IMR-90 (cell line): ENCODE measurements around the gene TSPAN1. TPM values are rescaled to one million over a fixed set of nuclear protein-coding genes. Genes with fewer than 3 reads are reported as not detected.

ENCODE experiments used
- ATAC-seq: fragments of 200-7000 bp; cut with Tn5 transposase; 2 replicates; pipeline ENCODE4 v1.9.1; 2020; ENCODE audit warnings: low read depth, mild to moderate bottlenecking, moderate library complexity
- BruUV-seq: library from RNA; stranded (reverse); fragments of 400-500 nt; replicated peaks from 2 replicates; lab custom pipeline; 2021; lab: Mats Ljungman, UMichigan
- CTCF ChIA-PET: fragments of 300-600 bp; formaldehyde crosslinking; extraction: SDS; loops from one replicate; lab custom pipeline; 2021; ENCODE audit warnings: antibody characterized with exemption; lab: Yijun Ruan, JAX
- POLR2A ChIA-PET: fragments of 300-600 bp; sonication (Branson Sonifier 250); formaldehyde crosslinking; loops from one replicate; lab custom pipeline; 2022; ENCODE audit warnings: antibody characterized with exemption; ENCODE audit not compliant: unreplicated experiment; lab: Charles Lee
- DNase-seq: peaks from one replicate; pipeline ENCODE4 v3.0.0; 2013
- H2AFZ ChIP-seq: replicated peaks from 2 replicates; pipeline ENCODE3; 2013; ENCODE audit warnings: low read length, mild to moderate bottlenecking; ENCODE audit not compliant: poor library complexity
- H2AK5ac ChIP-seq: 2 replicates; pipeline ENCODE4 v1.6.1; 2013; ENCODE audit warnings: low read depth, low read length, inconsistent platforms
- H2AK9ac ChIP-seq: replicated peaks from 2 replicates; pipeline ENCODE3; 2013; ENCODE audit warnings: mild to moderate bottlenecking, low read depth, low read length, moderate library complexity; ENCODE audit not compliant: poor library complexity
- H2BK120ac ChIP-seq: 2 replicates; pipeline ENCODE4 v1.6.1; 2013; ENCODE audit warnings: low read depth, low read length, inconsistent platforms
- H2BK15ac ChIP-seq: 3 replicates; pipeline ENCODE4 v1.6.1; 2013; ENCODE audit warnings: low read depth, low read length, inconsistent platforms
- H2BK20ac ChIP-seq: 2 replicates; pipeline ENCODE4 v1.6.1; 2013; ENCODE audit warnings: low read depth, mild to moderate bottlenecking, inconsistent platforms, low read length, moderate library complexity
- H2BK5ac ChIP-seq: 2 replicates; pipeline ENCODE4 v1.6.1; 2013; ENCODE audit warnings: mild to moderate bottlenecking, low read depth, low read length, inconsistent platforms; ENCODE audit not compliant: poor library complexity, severe bottlenecking
- H3K14ac ChIP-seq: replicated peaks from 2 replicates; pipeline ENCODE4 v1.6.1; 2013; ENCODE audit warnings: low read depth, low read length, inconsistent platforms
- H3K18ac ChIP-seq: 2 replicates; pipeline ENCODE4 v1.6.1; 2013; ENCODE audit warnings: low read depth, low read length, control low read depth
- H3K23ac ChIP-seq: 2 replicates; pipeline ENCODE4 v1.6.1; 2013; ENCODE audit warnings: low read depth, low read length, inconsistent platforms
- H3K27ac ChIP-seq: 2 replicates; pipeline ENCODE4 v1.5.1; 2013; ENCODE audit warnings: mild to moderate bottlenecking, control low read depth, low read length; ENCODE audit not compliant: insufficient read depth
- H3K27me3 ChIP-seq: 2 replicates; pipeline ENCODE4 v1.6.1; 2013; ENCODE audit warnings: low read length; ENCODE audit not compliant: control insufficient read depth, insufficient read depth
- H3K36me3 ChIP-seq: 2 replicates; pipeline ENCODE4 v1.6.1; 2013; ENCODE audit warnings: low read length, mixed read lengths; ENCODE audit not compliant: control insufficient read depth, insufficient read depth
- H3K4ac ChIP-seq: 2 replicates; pipeline ENCODE4 v1.6.1; 2013; ENCODE audit warnings: low read depth, low read length, inconsistent platforms
- H3K4me1 ChIP-seq: 2 replicates; pipeline ENCODE4 v1.6.1; 2013; ENCODE audit warnings: low read length, mixed read lengths; ENCODE audit not compliant: control insufficient read depth, insufficient read depth
- H3K4me2 ChIP-seq: 2 replicates; pipeline ENCODE4 v1.6.1; 2013; ENCODE audit warnings: low read depth, mild to moderate bottlenecking, control low read depth, low read length, moderate library complexity
- H3K4me3 ChIP-seq: 2 replicates; pipeline ENCODE4 v1.5.1; 2013; ENCODE audit warnings: low read depth, mild to moderate bottlenecking, control low read depth, low read length, moderate library complexity; ENCODE audit not compliant: insufficient read depth
- H3K56ac ChIP-seq: 2 replicates; pipeline ENCODE4 v1.6.1; 2013; ENCODE audit warnings: low read length, inconsistent platforms; ENCODE audit not compliant: insufficient read depth; ENCODE audit errors: extremely low read depth
- H3K79me1 ChIP-seq, 2 experiments: 2 replicates each; pipeline ENCODE4 v1.6.1; 2013; ENCODE audit warnings: low read length in 2 of 2, inconsistent platforms in 1 of 2, low read depth in 1 of 2
- H3K9ac ChIP-seq: 2 replicates; pipeline ENCODE4 v1.6.1; 2013; ENCODE audit warnings: low read depth, low read length, control low read depth
- H3K9me1 ChIP-seq: 2 replicates; pipeline ENCODE4 v1.6.1; 2013; ENCODE audit warnings: low read length, inconsistent platforms; ENCODE audit not compliant: insufficient read depth
- H3K9me3 ChIP-seq: 2 replicates; pipeline ENCODE4 v1.6.1; 2013; ENCODE audit warnings: low read length; ENCODE audit not compliant: control insufficient read depth, insufficient read depth
- H4K20me1 ChIP-seq: 2 replicates; pipeline ENCODE4 v1.6.1; 2013; ENCODE audit warnings: low read length, inconsistent platforms; ENCODE audit not compliant: insufficient read depth
- H4K5ac ChIP-seq: 2 replicates; pipeline ENCODE4 v1.6.1; 2013; ENCODE audit warnings: mild to moderate bottlenecking, low read depth, low read length, control low read depth
- H4K8ac ChIP-seq, 2 experiments: 2 replicates each; pipeline ENCODE4 v1.6.1; 2013; ENCODE audit warnings: low read depth in 2 of 2, low read length in 2 of 2, control low read depth in 1 of 2, inconsistent platforms in 1 of 2
- H4K91ac ChIP-seq: 2 replicates; pipeline ENCODE4 v1.6.1; 2013; ENCODE audit warnings: low read depth, low read length, inconsistent platforms; ENCODE audit not compliant: insufficient read depth
- RCOR1 ChIP-seq: IDR thresholded peaks from 2 replicates; pipeline ENCODE4 v1.6.1; 2012; ENCODE audit warnings: mild to moderate bottlenecking, low read length, improper control_type of control experiment; ENCODE audit not compliant: insufficient replicate concordance
- SMC3 ChIP-seq: fragments of 150-350 bp; IDR thresholded peaks from 2 replicates; pipeline ENCODE4 v1.6.1; 2016; ENCODE audit warnings: low read depth, mild to moderate bottlenecking, antibody characterized with exemption, low read length, moderate library complexity
- USF2 ChIP-seq: fragments of 150-350 bp; IDR thresholded peaks from 2 replicates; pipeline ENCODE4 v1.6.1; 2017; ENCODE audit warnings: mild to moderate bottlenecking, antibody characterized with exemption, low read length, low read depth
- WGBS, 2 experiments: methylation state at CpG; one replicate each; pipeline versions ENCODE4 v1.1.5 to v1.1.7; 2013; ENCODE audit warnings: missing lambda C conversion rate in 2 of 2; ENCODE audit not compliant: insufficient read length in 1 of 2; ENCODE audit errors: extremely low coverage in 2 of 2; 5-methylcytosine and 5-hydroxymethylcytosine counted together
- dilution Hi-C: fragments of 300-500 bp; cut with HindIII; formaldehyde crosslinking; loops from one replicate; pipeline ENCODE4 v1.14.3; 2018; ENCODE audit warnings: low sequenced_read_pairs; ENCODE audit not compliant: unreplicated experiment
- in situ Hi-C: fragments of 300-500 bp; cut with MboI; formaldehyde crosslinking; loops from 3 replicates; pipeline ENCODE4 v1.14.3; 2019; ENCODE audit warnings: low sequenced_read_pairs, inconsistent platforms, mixed read lengths
- intact Hi-C: fragments of 100-400 bp; cut with micrococcal nuclease; formaldehyde crosslinking; loops from 2 replicates; pipeline ENCODE4 v1.10.0; 2022
- polyA plus RNA-seq, 3 experiments: library from polyadenylated mRNA; depleted of rRNA; stranded (reverse); fragments of >200 nt; gene quantifications; 2 replicates each; pipeline ENCODE4 v1.2.3, GENCODE V29; 2012; ENCODE audit warnings: low replicate concordance in 1 of 3
- total RNA-seq: library from RNA; depleted of rRNA; stranded (reverse); fragments of >200 nt; gene quantifications from 2 replicates; pipeline ENCODE4 v1.2.3, GENCODE V29; 2012

The TSPAN1 gene
- total and polyA plus RNA-seq, 2 of the 4 experiments (the other 2 are of a cell fraction): 0.18 to 0.82 TPM

GRCh38 chr1:46152016-46152415 lies 22.9 kb upstream of the TSPAN1 start:
- H3K4me3 ChIP-seq: no peak overlapping the region
- no peak for TF ChIP-seq SMC3
- TF ChIP-seq USF2: no peak
- TF ChIP-seq RCOR1: no peak
- no peaks in the 10 kb centered on the region for H4K20me1 ChIP-seq
- H3K9ac ChIP-seq: no peak overlapping the region
- ChIA-PET POLR2A (no interaction called here), CTCF (no interaction called here)
- in situ Hi-C loops (no loop called here), dilution Hi-C loops (no loop called here), intact Hi-C loops (no loop called here)
- H2BK20ac ChIP-seq: peak overlapping the region; percentile 17; the same call in 1 of the 2 replicates
- H2AK9ac ChIP-seq: no peak overlapping the region
- no peak overlapping the region for H4K8ac ChIP-seq
- H2BK5ac ChIP-seq: peak overlapping the region; percentile 21
- no peak overlapping the region for H3K4ac ChIP-seq
- no peak overlapping the region for H3K4me2 ChIP-seq
- no peaks in the 10 kb centered on the region for H3K9me3 ChIP-seq
- no peak overlapping the region for H2AFZ ChIP-seq
- no peaks in the 10 kb centered on the region for H3K27me3 ChIP-seq
- WGBS, 2 experiments: 69% methylated on average over 2 of the region's 3 CpGs; no CpG with 5 or more reads in 1 of the 2 experiments
- H3K36me3 ChIP-seq: no peaks in the 10 kb centered on the region
- H2AK5ac ChIP-seq: no peak overlapping the region
- no peak overlapping the region for H4K91ac ChIP-seq
- no peak overlapping the region for H3K18ac ChIP-seq
- H3K9me1 ChIP-seq: no peaks in the 10 kb centered on the region
- no TSS peak for BruUV-seq
- no peak overlapping the region; the same call in 1 of the 2 replicates for H2BK120ac ChIP-seq
- H3K23ac ChIP-seq: no peak overlapping the region
- DNase-seq (peak; percentile 88), ATAC-seq (peak; percentile 97)
- H3K27ac ChIP-seq: no peak overlapping the region
- H3K56ac ChIP-seq: no peak overlapping the region
- H3K79me1 ChIP-seq: no peaks in the 10 kb centered on the region
- peaks cover 2% of the 10 kb centered on the region; the same call in 1 of the 2 replicates for H3K4me1 ChIP-seq
- H2BK15ac ChIP-seq: no peak overlapping the region
- H3K14ac ChIP-seq: no peak overlapping the region
- H4K5ac ChIP-seq: no peak overlapping the region
